Endothelial cell of umbilical vein (primary cell): ENCODE measurements around the gene APOB. TPM values are rescaled to one million over a fixed set of nuclear protein-coding genes. Genes with fewer than 3 reads are reported as not detected.

Source experiments
- BruUV-seq: library from RNA; stranded (reverse); fragments of 400-500 nt; replicated peaks from 2 replicates; lab custom pipeline; 2021; lab: Mats Ljungman, UMichigan
- CTCF ChIA-PET: fragments of 300-600, 350-600 bp; sonication (Branson Sonifier 250); formaldehyde crosslinking; loops from one replicate; lab custom pipeline; 2021; ENCODE audit warnings: antibody characterized with exemption, inconsistent platforms; lab: Charles Lee
- POLR2A ChIA-PET: fragments of 300-600, 350-600 bp; sonication (Branson Sonifier 250); formaldehyde crosslinking; loops from one replicate; lab custom pipeline; 2021; ENCODE audit warnings: antibody characterized with exemption, inconsistent platforms; lab: Charles Lee
- DNase-seq: peaks from one replicate; pipeline ENCODE4 v3.0.0-alpha.2; 2011; ENCODE audit warnings: low read depth, low spot score
- FAIRE-seq: peaks from 2 replicates; lab custom pipeline; 2011; peaks lifted over from hg19 to GRCh38; lab: Jason Lieb, UNC
- H2AFZ ChIP-seq: 2 replicates; pipeline ENCODE4 v1.6.0; 2012; ENCODE audit warnings: low read depth, low read length, control low read depth, inconsistent platforms
- H3K27ac ChIP-seq: 2 replicates; pipeline ENCODE4 v1.5.1; 2011; ENCODE audit warnings: low read depth, mild to moderate bottlenecking, control low read depth, low read length, moderate library complexity; ENCODE audit not compliant: insufficient read depth
- H3K27me3 ChIP-seq, 2 experiments: 2 replicates each; pipeline versions ENCODE4 v1.6.0 to v1.6.1; 2011; ENCODE audit warnings: low read length in 2 of 2, mixed read lengths in 1 of 2; ENCODE audit not compliant: control insufficient read depth in 2 of 2, insufficient read depth in 2 of 2
- H3K36me3 ChIP-seq, 2 experiments: 2 replicates in 1 of 2; 3 replicates in 1 of 2; pipeline ENCODE4 v1.5.1; 2011; ENCODE audit warnings: low read length in 2 of 2, mild to moderate bottlenecking in 1 of 2, moderate library complexity in 1 of 2; ENCODE audit not compliant: control insufficient read depth in 2 of 2, insufficient read depth in 2 of 2; ENCODE audit errors: extremely low read depth in 1 of 2
- H3K4me1 ChIP-seq: 3 replicates; pipeline ENCODE4 v1.5.1; 2011; ENCODE audit warnings: mild to moderate bottlenecking, low read length; ENCODE audit not compliant: control insufficient read depth, insufficient read depth; ENCODE audit errors: extremely low read depth
- H3K4me2 ChIP-seq: 2 replicates; pipeline ENCODE4 v1.6.1; 2011; ENCODE audit warnings: low read length, control low read depth, mixed read lengths; ENCODE audit not compliant: insufficient read depth
- H3K4me3 ChIP-seq, 3 experiments: fragments of 200-600 bp in 1 of 3; sonication (generic), shearing (Covaris generic) in 1 of 3; replicated peaks in 1 of 3; 2 replicates each; pipeline ENCODE4 v1.5.1; 2011 to 2016; ENCODE audit warnings: control low read depth in 3 of 3, low read length in 3 of 3, mild to moderate bottlenecking in 2 of 3, inconsistent platforms in 1 of 3, low read depth in 1 of 3, moderate library complexity in 1 of 3; ENCODE audit not compliant: insufficient read depth in 1 of 3
- H3K79me2 ChIP-seq: 2 replicates; pipeline ENCODE4 v1.6.0; 2012; ENCODE audit warnings: low read length, inconsistent platforms; ENCODE audit not compliant: control insufficient read depth, insufficient read depth
- H3K9ac ChIP-seq: replicated peaks from 2 replicates; pipeline ENCODE3; 2011; ENCODE audit warnings: low read length, control low read depth; ENCODE audit not compliant: insufficient read depth; ENCODE audit errors: extremely low read depth
- H3K9me1 ChIP-seq: replicated peaks from 3 replicates; pipeline ENCODE4 v1.6.0; 2011; ENCODE audit warnings: mild to moderate bottlenecking, low read length; ENCODE audit not compliant: control insufficient read depth, insufficient read depth; ENCODE audit errors: extremely low read depth
- H3K9me3 ChIP-seq: replicated peaks from 2 replicates; pipeline ENCODE4 v1.5.1; 2012; ENCODE audit warnings: low read length, inconsistent platforms; ENCODE audit not compliant: control insufficient read depth, insufficient read depth
- H4K20me1 ChIP-seq: replicated peaks from 2 replicates; pipeline ENCODE3; 2011; ENCODE audit warnings: mild to moderate bottlenecking, low read length; ENCODE audit not compliant: control insufficient read depth, insufficient read depth; ENCODE audit errors: extremely low read depth
- CTCF ChIP-seq, 2 donors: IDR thresholded peaks; 1 replicate in 1 of 2; 2 replicates in 1 of 2; pipeline ENCODE4 v1.5.1; 2011; ENCODE audit warnings: low read length in 2 of 2, mild to moderate bottlenecking in 2 of 2, moderate library complexity in 2 of 2, control low read depth in 1 of 2, inconsistent platforms in 1 of 2, low read depth in 1 of 2; ENCODE audit not compliant: insufficient read depth in 1 of 2; ENCODE audit errors: extremely low read depth in 1 of 2
- EZH2 ChIP-seq: IDR thresholded peaks from 2 replicates; pipeline ENCODE4 v1.6.1; 2012; ENCODE audit warnings: borderline replicate concordance, low read depth, mild to moderate bottlenecking, moderate library complexity, low read length, inconsistent platforms; ENCODE audit not compliant: severe bottlenecking
- FOS ChIP-seq: IDR thresholded peaks from 2 replicates; pipeline ENCODE4 v1.6.1; 2011; ENCODE audit warnings: mild to moderate bottlenecking, low read length, moderate library complexity, borderline replicate concordance; ENCODE audit not compliant: insufficient read depth
- GATA2 ChIP-seq: IDR thresholded peaks from 2 replicates; pipeline ENCODE4 v1.7.0; 2011; ENCODE audit warnings: low read depth, mild to moderate bottlenecking, moderate library complexity, mixed read lengths, low read length; ENCODE audit not compliant: insufficient read length, insufficient read depth
- JUN ChIP-seq: IDR thresholded peaks from 2 replicates; pipeline ENCODE4 v1.6.1; 2011; ENCODE audit warnings: borderline replicate concordance, low read depth; ENCODE audit not compliant: insufficient read length, insufficient read depth
- MYC ChIP-seq: IDR thresholded peaks from one replicate; pipeline ENCODE4 v1.6.1; 2011; ENCODE audit warnings: mild to moderate bottlenecking, low read depth, low read length
- POLR2A ChIP-seq: IDR thresholded peaks from 2 replicates; pipeline ENCODE4 v1.6.1; 2012; ENCODE audit warnings: low read depth, mild to moderate bottlenecking, control low read depth, low read length
- POLR2AphosphoS5 ChIP-seq: IDR thresholded peaks from 2 replicates; pipeline ENCODE4 v1.6.1; 2012; ENCODE audit warnings: low read depth, mild to moderate bottlenecking, control low read depth, low read length, moderate library complexity; ENCODE audit not compliant: insufficient read depth
- dilution Hi-C: fragments of 300-500 bp; cut with MboI; formaldehyde crosslinking; loops from one replicate; pipeline ENCODE4 v1.15.0; 2019; ENCODE audit warnings: low sequenced_read_pairs; ENCODE audit not compliant: extremely low pct_ligation_motif_present
- intact Hi-C: fragments of 100-400 bp; cut with micrococcal nuclease; formaldehyde crosslinking; loops from one replicate; pipeline ENCODE4 v1.10.0; 2022
- polyA plus RNA-seq, 4 experiments: library from polyadenylated mRNA; depleted of rRNA in 3 of 4; stranded (reverse) in 3 of 4; unstranded in 1 of 4; fragments of >200 nt; gene quantifications; 2 replicates each; pipeline versions ENCODE4 v1.2.1 to v1.2.3, GENCODE V29; 2011 to 2012; ENCODE audit warnings: missing spikeins in 1 of 4
- total RNA-seq: library from RNA; stranded (reverse); gene quantifications from 2 replicates; pipeline ENCODE4 v1.2.3, GENCODE V29; 2021
- TF ChIP-seq, protein P1 (sequence below): IDR thresholded peaks from 2 replicates; pipeline ENCODE4 v1.6.1; 2011; ENCODE audit not compliant: insufficient read depth, insufficient read length

Gene APOB
- total and polyA plus RNA-seq, 2 donors (not counting 3 experiments of a cell fraction or from before 2014, with no cell fraction given): 0.07 to 0.09 TPM

DNA sequence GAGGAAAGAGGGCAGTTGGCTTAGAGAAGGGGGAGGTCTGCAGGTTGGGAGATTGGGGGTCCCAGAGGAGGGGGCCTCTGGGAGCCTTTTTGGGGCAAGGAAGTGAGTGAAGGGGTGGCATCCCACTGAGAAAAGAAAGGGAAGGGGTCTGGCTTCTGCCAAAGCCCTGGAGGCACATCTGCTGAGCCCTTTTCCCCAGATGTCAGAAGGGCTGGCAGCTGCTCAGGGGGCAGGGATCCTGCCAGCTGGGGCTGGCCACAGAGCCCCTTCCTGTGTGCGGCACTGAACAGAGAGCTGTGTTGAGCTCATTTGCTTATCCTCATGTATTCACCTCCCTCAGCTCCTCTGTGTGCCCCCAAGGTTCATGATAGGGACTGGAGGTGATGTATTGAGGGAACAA is 54.5 kb downstream of the APOB start:
- no peak overlapping the region for H2AFZ ChIP-seq
- H3K4me2 ChIP-seq: no peak overlapping the region
- DNase-seq: no peak
- no peaks in the 10 kb centered on the region for H3K27me3 ChIP-seq
- H4K20me1 ChIP-seq: no peaks in the 10 kb centered on the region
- H3K4me3 ChIP-seq: no peak overlapping the region
- no peak overlapping the region for H3K9ac ChIP-seq
- H3K27ac ChIP-seq: no peak overlapping the region
- no peak for FAIRE-seq
- BruUV-seq: no TSS peak
- H3K79me2 ChIP-seq: no peaks in the 10 kb centered on the region
- POLR2A ChIA-PET: no interaction called here
- H3K9me1 ChIP-seq: no peaks in the 10 kb centered on the region
- no peaks in the 10 kb centered on the region for H3K36me3 ChIP-seq
- no peaks in the 10 kb centered on the region for H3K9me3 ChIP-seq
- intact Hi-C loops: no loop called here
- H3K4me1 ChIP-seq: no peaks in the 10 kb centered on the region
- CTCF ChIA-PET: interaction anchor here (1.0 kb wide), 1 partner anchor 26 kb away, joined by 4 read pairs; no protein-coding TSS in a partner anchor
- dilution Hi-C loops: no loop called here
- TF ChIP-seq CTCF (IDR thresholded peaks at IDR 0.05; ENCODE audit: extremely low read depth in 1 of 2, insufficient read depth in 1 of 2, low read depth in 1 of 2, low read length in 2 of 2) (no peak), FOS (no peak), GATA2 (no peak), JUN (no peak), POLR2A (no peak), EZH2 (no peak), POLR2AphosphoS5 (no peak), MYC (no peak)
- TF ChIP-seq, protein P1, sequence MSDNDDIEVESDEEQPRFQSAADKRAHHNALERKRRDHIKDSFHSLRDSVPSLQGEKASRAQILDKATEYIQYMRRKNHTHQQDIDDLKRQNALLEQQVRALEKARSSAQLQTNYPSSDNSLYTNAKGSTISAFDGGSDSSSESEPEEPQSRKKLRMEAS: no peak
